Measurements from ENCODE around the gene PLAC9.

- TF ChIP-seq ZNF8 (CRISPR knock-in tag; IDR thresholded peaks at IDR 0.05) (no peak), GLIS3 (CRISPR knock-in tag; IDR thresholded peaks at IDR 0.05) (no peak), SNAI2 (CRISPR knock-in tag; IDR thresholded peaks at IDR 0.05) (no peak), ZC3H10 (CRISPR knock-in tag; IDR thresholded peaks at IDR 0.05) (no peak), ZFP30 (CRISPR knock-in tag; IDR thresholded peaks at IDR 0.05) (no peak), PATZ1 (CRISPR knock-in tag; IDR thresholded peaks at IDR 0.05; ENCODE audit: borderline replicate concordance) (no peak), TCF4 (CRISPR knock-in tag; IDR thresholded peaks at IDR 0.05; ENCODE audit: borderline replicate concordance) (no peak), ISL1 (CRISPR knock-in tag; IDR thresholded peaks at IDR 0.05) (no peak), TOX (CRISPR knock-in tag; IDR thresholded peaks at IDR 0.05; ENCODE audit: borderline replicate concordance) (no peak), ZNF565 (CRISPR knock-in tag; conservative IDR thresholded peaks at IDR 0.05; ENCODE audit: low read depth) (no peak), ZNF70 (CRISPR knock-in tag; IDR thresholded peaks at IDR 0.05) (no peak), ZFP3 (CRISPR knock-in tag; IDR thresholded peaks at IDR 0.05) (no peak), BACH2 (CRISPR knock-in tag; IDR thresholded peaks at IDR 0.05; ENCODE audit: borderline replicate concordance) (no peak)
- TF ChIP-seq, protein P1, sequence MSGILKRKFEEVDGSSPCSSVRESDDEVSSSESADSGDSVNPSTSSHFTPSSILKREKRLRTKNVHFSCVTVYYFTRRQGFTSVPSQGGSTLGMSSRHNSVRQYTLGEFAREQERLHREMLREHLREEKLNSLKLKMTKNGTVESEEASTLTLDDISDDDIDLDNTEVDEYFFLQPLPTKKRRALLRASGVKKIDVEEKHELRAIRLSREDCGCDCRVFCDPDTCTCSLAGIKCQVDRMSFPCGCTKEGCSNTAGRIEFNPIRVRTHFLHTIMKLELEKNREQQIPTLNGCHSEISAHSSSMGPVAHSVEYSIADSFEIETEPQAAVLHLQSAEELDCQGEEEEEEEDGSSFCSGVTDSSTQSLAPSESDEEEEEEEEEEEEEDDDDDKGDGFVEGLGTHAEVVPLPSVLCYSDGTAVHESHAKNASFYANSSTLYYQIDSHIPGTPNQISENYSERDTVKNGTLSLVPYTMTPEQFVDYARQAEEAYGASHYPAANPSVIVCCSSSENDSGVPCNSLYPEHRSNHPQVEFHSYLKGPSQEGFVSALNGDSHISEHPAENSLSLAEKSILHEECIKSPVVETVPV (CRISPR knock-in tag; IDR thresholded peaks at IDR 0.05): no peak
Observed at GRCh38 chr10:80149123-80149522, 16.6 kb downstream of the PLAC9 start.

Data from SK-N-SH treated with all-trans-retinoic acid at 6 μM for 48 hours (cell line).